ENCODE results near the gene TRAP1.

TRAP1 gene

DNA sequence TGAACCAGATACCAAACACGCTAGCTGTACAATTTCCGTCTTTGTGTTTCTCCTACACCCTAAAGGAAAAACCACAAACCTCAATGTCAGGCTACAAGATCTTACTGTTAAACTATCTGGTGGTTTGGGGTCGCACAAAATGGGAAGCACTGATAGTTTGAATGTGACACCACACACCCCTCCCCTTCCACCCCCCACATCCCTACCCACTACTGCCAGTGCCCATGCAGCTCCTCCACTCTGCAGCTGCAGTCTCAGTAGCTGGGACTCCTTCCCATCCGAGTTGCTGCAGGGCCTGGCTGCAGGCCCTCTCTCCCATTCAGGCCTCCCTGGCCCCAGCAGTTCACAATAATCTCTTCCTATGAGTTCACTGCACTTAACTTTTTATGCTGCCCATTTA is 18.4 kb downstream of the TRAP1 start:
- no peak for DNase-seq (ENCODE audit: insufficient read length, low spot score)
- FAIRE-seq, result no peak
- TF ChIP-seq, protein P1, sequence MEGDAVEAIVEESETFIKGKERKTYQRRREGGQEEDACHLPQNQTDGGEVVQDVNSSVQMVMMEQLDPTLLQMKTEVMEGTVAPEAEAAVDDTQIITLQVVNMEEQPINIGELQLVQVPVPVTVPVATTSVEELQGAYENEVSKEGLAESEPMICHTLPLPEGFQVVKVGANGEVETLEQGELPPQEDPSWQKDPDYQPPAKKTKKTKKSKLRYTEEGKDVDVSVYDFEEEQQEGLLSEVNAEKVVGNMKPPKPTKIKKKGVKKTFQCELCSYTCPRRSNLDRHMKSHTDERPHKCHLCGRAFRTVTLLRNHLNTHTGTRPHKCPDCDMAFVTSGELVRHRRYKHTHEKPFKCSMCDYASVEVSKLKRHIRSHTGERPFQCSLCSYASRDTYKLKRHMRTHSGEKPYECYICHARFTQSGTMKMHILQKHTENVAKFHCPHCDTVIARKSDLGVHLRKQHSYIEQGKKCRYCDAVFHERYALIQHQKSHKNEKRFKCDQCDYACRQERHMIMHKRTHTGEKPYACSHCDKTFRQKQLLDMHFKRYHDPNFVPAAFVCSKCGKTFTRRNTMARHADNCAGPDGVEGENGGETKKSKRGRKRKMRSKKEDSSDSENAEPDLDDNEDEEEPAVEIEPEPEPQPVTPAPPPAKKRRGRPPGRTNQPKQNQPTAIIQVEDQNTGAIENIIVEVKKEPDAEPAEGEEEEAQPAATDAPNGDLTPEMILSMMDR (IDR thresholded peaks at IDR 0.05; ENCODE audit: insufficient read depth, missing control alignments), result no peak

DNA sequence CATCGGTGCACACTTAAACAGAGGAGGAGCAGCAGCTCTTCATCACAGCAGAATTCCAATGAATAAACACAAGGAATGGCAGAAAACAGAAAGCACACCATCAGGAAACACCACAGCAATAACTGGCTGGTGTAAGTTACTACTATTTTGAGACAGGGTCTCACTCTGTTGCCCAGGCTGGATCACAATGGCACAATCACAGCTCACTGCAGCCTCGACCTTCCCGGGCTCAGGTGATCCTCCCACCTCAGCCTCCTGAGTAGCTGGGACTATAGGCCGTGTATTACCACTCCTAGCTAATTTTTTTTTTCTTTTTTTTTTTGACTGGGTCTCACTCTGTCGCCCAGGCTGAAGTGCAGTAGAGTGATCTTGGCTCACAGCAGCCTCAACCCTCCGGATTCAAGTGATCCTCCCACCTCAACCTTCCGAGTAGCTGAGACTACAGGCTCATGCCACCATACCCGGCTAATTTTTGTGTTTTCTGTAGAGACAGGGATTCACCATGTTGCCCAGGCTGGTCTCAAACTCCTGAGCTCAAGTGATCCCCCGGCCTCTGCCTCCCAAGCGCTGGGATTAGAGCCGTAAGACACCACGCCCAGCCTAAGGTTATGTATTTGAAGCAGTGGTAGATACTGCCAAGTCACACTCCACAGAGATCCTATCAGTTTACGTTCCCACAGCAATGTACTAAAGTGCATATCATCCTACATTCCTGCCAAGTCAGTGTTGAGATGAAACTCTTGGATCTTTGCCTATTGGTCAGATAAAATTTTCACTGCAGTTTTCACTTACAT is 20.7 kb downstream of the TRAP1 start:
- DNase-seq (ENCODE audit: insufficient read length, low spot score) (no peak), FAIRE-seq (no peak)
- TF ChIP-seq, protein P1 (IDR thresholded peaks at IDR 0.05; ENCODE audit: insufficient read depth, missing control alignments), result no peak

DNA sequence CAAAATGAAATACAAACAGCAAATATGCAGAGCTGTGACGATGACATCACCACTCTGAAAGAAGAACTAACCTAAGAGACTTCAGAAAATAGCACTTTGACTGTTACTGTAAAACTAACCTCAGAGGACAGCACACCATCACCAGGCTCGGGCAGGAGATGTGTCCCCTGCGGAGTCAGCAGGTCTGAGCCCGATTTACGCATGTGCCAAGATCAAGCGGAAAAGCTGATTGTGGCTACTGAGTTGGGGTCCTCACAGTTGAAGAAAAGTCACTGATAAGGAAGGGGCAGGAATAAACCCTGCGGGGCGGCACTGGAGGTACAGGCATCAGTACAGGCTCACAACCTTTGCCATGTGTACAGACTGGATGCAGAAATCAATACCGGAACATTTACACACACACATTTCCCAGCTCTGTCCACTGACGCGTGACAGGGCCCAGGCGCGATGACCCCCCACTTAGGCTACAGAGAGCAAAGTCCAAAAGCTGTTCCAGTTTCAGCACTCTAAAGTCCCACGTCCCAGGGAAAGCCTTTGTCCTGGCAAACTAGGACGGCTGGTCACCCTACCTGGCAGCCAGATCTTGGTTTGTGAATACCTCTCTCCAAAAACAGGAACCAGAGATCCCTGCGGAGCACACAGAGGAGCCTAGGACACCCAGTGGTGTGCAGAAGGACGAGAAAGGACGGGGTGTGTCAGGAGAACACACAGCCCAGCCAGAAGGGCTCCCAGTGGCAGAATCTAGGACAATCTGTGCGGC is 21.5 kb downstream of the TRAP1 start:
- FAIRE-seq (no peak), DNase-seq (ENCODE audit: insufficient read length, low spot score) (no peak)
- TF ChIP-seq, protein P1 (IDR thresholded peaks at IDR 0.05; ENCODE audit: insufficient read depth, missing control alignments), result no peak

DNA sequence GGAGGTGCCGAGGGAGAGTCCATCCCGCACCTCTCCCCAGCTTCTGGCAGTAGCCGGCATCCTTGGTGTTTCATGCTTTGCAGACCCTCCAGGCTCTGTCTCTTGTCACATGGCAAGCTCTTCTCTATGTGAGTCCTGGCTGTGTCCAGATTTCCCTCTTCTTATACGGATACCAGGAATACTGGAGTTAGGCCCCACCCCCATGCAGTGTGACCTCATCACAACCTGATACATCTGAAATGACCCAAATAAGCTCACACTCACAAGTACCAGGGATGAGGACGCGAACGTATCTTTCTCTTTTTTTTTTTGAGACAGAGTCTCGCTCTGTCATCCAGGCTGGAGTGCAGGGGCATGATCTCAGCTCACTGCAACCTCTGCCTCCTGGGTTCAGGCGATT is 23.3 kb downstream of the TRAP1 start:
- TF ChIP-seq, protein P1 (IDR thresholded peaks at IDR 0.05; ENCODE audit: insufficient read depth, missing control alignments), result no peak
- FAIRE-seq (no peak), DNase-seq (ENCODE audit: insufficient read length, low spot score) (no peak)

DNA sequence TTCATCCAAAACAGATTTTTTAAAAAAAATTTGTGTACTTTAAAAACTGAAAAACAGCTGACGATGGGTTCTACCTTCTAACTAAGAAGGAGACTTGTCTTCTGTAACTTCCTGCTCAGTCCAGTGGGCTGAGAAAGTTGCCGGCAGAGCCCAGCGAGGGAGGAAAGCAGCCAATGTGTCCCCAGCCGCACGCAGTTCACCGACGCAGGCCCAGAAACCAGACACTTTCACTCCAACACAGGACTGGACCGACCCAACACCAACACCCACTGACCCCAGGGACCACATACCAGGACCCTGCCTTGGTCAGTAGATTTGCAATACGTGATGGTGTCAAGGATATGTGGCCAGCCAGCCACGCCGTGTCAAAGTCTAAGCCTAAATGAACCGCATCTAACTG is 25.6 kb downstream of the TRAP1 start:
- no peak for FAIRE-seq
- TF ChIP-seq, protein P1 (IDR thresholded peaks at IDR 0.05; ENCODE audit: insufficient read depth, missing control alignments), result no peak
- no peak for DNase-seq (ENCODE audit: insufficient read length, low spot score)

DNA sequence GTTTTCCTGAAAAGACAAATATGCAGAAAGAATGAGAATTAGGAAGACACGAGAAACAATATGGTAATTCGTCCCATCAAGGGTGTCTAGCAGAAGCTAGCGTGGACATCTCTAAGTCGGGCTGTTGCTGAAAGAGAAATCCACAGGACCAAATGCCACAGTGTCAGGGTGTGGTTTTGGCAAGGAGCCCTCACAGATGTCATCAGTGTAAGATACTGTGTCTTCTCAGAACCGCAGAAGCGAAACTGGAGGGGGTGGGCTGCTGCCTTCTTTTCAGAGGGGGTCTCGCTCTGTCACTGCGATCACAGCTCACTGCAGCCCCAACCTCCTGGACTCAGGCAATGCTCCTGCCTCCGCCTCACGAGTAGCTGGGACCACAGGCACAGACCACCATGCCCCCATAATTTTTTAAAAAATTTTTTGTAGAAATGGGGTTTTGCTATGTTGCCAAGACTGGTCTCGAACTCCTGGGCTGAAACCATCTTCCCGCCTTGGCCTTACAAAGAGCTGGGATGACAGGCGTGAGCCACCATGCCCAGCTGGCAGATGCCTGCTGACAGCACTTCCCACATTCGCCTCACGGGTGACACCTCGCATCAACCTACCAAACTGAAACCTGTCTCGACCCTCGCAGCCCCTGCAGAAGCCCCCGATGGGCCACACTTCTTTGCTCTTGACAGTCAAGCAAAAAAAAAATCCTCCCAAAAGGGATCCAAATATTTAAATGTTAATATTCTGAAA is 26.2 kb downstream of the TRAP1 start:
- FAIRE-seq (no peak), DNase-seq (ENCODE audit: insufficient read length, low spot score) (no peak)
- TF ChIP-seq, protein P1 (IDR thresholded peaks at IDR 0.05; ENCODE audit: insufficient read depth, missing control alignments), result no peak
